DOHH2 (cell line): ENCODE results near the gene ZNF79.

Source experiments
- H3F3A ChIP-seq: fragments of 200-600 bp; sonication (generic), shearing (Covaris generic); 2 replicates; pipeline ENCODE4 v1.6.0; 2016; ENCODE audit warnings: antibody characterized with exemption, mild to moderate bottlenecking; ENCODE audit not compliant: control insufficient read depth, insufficient read depth
- H3K27ac ChIP-seq: fragments of 200-600 bp; sonication (generic); 2 replicates; pipeline ENCODE4 v1.5.1; 2014; ENCODE audit warnings: low read depth, mild to moderate bottlenecking, low read length, moderate library complexity
- H3K27me3 ChIP-seq: fragments of 200-600 bp; sonication (generic); 2 replicates; pipeline ENCODE4 v1.6.1; 2014; ENCODE audit warnings: mild to moderate bottlenecking, low read length, mixed read lengths; ENCODE audit not compliant: control insufficient read depth
- H3K36me3 ChIP-seq: fragments of 200-600 bp; sonication (generic); 2 replicates; pipeline ENCODE4 v1.6.1; 2014; ENCODE audit warnings: mild to moderate bottlenecking, low read length, moderate library complexity, mixed read lengths; ENCODE audit not compliant: control insufficient read depth
- H3K4me1 ChIP-seq: fragments of 200-600 bp; sonication (generic); 2 replicates; pipeline ENCODE4 v1.6.1; 2014; ENCODE audit warnings: mild to moderate bottlenecking, low read length, mixed read lengths; ENCODE audit not compliant: control insufficient read depth
- H3K4me2 ChIP-seq: fragments of 200-600 bp; sonication (generic); 2 replicates; pipeline ENCODE4 v1.6.0; 2014; ENCODE audit warnings: mild to moderate bottlenecking, low read length, moderate library complexity
- H3K4me3 ChIP-seq: fragments of 200-600 bp; sonication (generic); 2 replicates; pipeline ENCODE4 v1.5.1; 2014; ENCODE audit warnings: mild to moderate bottlenecking, low read length, mixed read lengths
- H3K79me2 ChIP-seq: fragments of 200-600 bp; sonication (generic); 2 replicates; pipeline ENCODE4 v1.6.1; 2014; ENCODE audit warnings: mild to moderate bottlenecking, low read length, mixed read lengths; ENCODE audit not compliant: control insufficient read depth
- H3K9me2 ChIP-seq: fragments of 200-600 bp; sonication (generic); replicated peaks from 2 replicates; pipeline ENCODE4 v1.6.1; 2014; ENCODE audit warnings: mild to moderate bottlenecking, low read length, mixed read lengths; ENCODE audit not compliant: control insufficient read depth
- H3K9me3 ChIP-seq: fragments of 200-600 bp; sonication (generic); 2 replicates; pipeline ENCODE4 v1.6.1; 2014; ENCODE audit warnings: antibody characterized with exemption, low read length, mixed read lengths; ENCODE audit not compliant: control insufficient read depth, insufficient read depth
- H4K20me1 ChIP-seq: fragments of 200-600 bp; sonication (generic); 2 replicates; pipeline ENCODE4 v1.6.0; 2014; ENCODE audit warnings: low read depth, mild to moderate bottlenecking, antibody characterized with exemption, low read length, moderate library complexity; ENCODE audit not compliant: control insufficient read depth, insufficient read depth
- CTCF ChIP-seq: fragments of 200-600 bp; sonication (generic); IDR thresholded peaks from one replicate; pipeline ENCODE4 v1.5.1; 2014; ENCODE audit warnings: antibody characterized with exemption, mild to moderate bottlenecking, low read depth, low read length; ENCODE audit not compliant: poor library complexity, severe bottlenecking
- EZH2phosphoT487 ChIP-seq: fragments of 200-600 bp; sonication (generic); IDR thresholded peaks from 2 replicates; pipeline ENCODE4 v1.6.1; 2017; ENCODE audit warnings: borderline replicate concordance, mild to moderate bottlenecking, antibody characterized with exemption, low read length, moderate library complexity, mixed read lengths

ZNF79 gene

DNA sequence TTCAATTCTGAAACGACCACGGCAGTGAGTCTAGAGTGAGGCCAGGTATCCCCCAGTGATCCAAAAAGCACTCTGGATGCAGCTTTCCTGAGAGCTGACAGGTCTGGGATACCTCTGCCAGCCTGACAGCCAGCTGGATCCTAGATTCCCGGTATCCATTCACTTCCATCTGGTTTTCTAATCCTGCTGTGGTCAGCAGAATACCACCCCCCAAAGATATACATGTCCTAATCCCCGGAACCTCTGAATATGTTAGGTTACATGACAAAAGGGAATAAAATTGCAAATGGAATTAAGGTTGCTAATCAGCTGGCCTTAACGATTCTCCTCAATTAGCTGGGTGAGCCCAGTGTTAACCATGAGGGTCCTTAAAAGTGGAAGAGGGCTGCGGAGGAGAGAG lies 1.4 kb upstream of the ZNF79 start:
- no peak for TF ChIP-seq EZH2phosphoT487
- TF ChIP-seq CTCF = no peak
- Histone ChIP-seq H3K27ac (no peak overlapping the region), H4K20me1 (0 out of 2 replicates have a peak, but pooled peaks cover 4% of the 10 kb centered on the region), H3K4me3 (peak overlapping the region; percentile 97), H3K27me3 (no peaks in the 10 kb centered on the region), H3K9me3 (no peaks in the 10 kb centered on the region), H3K9me2 (no peaks in the 10 kb centered on the region), H3K4me1 (peaks cover 26% of the 10 kb centered on the region), H3K4me2 (peak overlapping the region; percentile 99), H3F3A (no peaks in the 10 kb centered on the region), H3K36me3 (peaks cover 4% of the 10 kb centered on the region), H3K79me2 (peaks cover 53% of the 10 kb centered on the region)

- Histone ChIP-seq H3F3A (no peaks in the 10 kb centered on the region), H3K4me1 (peaks cover 26% of the 10 kb centered on the region), H3K4me2 (peak overlapping the region; percentile 99), H3K4me3 (peak overlapping the region; percentile 97), H3K79me2 (peaks cover 61% of the 10 kb centered on the region), H3K27me3 (no peaks in the 10 kb centered on the region), H3K27ac (peak overlapping the region; percentile 52), H4K20me1 (0 out of 2 replicates have a peak, but pooled peaks cover 4% of the 10 kb centered on the region), H3K36me3 (peaks cover 7% of the 10 kb centered on the region), H3K9me2 (no peaks in the 10 kb centered on the region), H3K9me3 (no peaks in the 10 kb centered on the region)
- TF ChIP-seq EZH2phosphoT487 = no peak
- no peak for TF ChIP-seq CTCF
Observed at GRCh38 chr9:127423476-127423933, 677 bp upstream of the ZNF79 start.

DNA sequence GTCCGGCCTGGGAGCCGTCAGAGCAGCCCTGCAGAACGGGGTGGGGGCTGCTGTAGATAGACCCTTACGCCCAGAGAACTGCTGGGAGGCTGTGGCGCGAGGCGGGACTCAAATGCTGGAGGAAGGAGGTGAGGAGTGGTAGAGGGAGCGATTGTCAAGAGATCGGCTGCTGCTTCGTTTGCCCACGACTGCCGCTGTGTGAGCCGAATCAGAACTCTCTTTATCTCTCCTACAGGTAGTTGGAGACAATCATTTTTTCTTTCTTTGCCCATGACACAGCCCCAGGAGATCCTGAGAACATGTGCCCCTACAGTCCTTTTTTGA lies 456 bp downstream of the ZNF79 start:
- Histone ChIP-seq H3K4me2 (peak overlapping the region; percentile 99), H4K20me1 (0 out of 2 replicates have a peak, but pooled peaks cover 4% of the 10 kb centered on the region), H3K27ac (no peak overlapping the region), H3K79me2 (peaks cover 61% of the 10 kb centered on the region), H3F3A (no peaks in the 10 kb centered on the region), H3K27me3 (no peaks in the 10 kb centered on the region), H3K9me3 (no peaks in the 10 kb centered on the region), H3K9me2 (no peaks in the 10 kb centered on the region), H3K4me1 (peaks cover 26% of the 10 kb centered on the region), H3K4me3 (peak overlapping the region; percentile 97), H3K36me3 (peaks cover 14% of the 10 kb centered on the region)
- TF ChIP-seq CTCF (peak; percentile 11), EZH2phosphoT487 (no peak)

GRCh38 chr9:127426756-127427155 lies 2.6 kb downstream of the ZNF79 start:
- no peak overlapping the region for H3K27ac ChIP-seq
- H4K20me1 ChIP-seq = 0 out of 2 replicates have a peak, but pooled peaks cover 4% of the 10 kb centered on the region
- peaks cover 26% of the 10 kb centered on the region for H3K4me1 ChIP-seq
- TF ChIP-seq EZH2phosphoT487 = no peak
- TF ChIP-seq CTCF = no peak
- H3K4me2 ChIP-seq = no peak overlapping the region
- H3K9me2 ChIP-seq = no peaks in the 10 kb centered on the region
- peaks cover 64% of the 10 kb centered on the region for H3K79me2 ChIP-seq
- H3K27me3 ChIP-seq = no peaks in the 10 kb centered on the region
- 0 out of 2 replicates have a peak, but pooled peaks cover 3% of the 10 kb centered on the region for H3F3A ChIP-seq
- peaks cover 31% of the 10 kb centered on the region for H3K36me3 ChIP-seq
- no peaks in the 10 kb centered on the region for H3K9me3 ChIP-seq
- H3K4me3 ChIP-seq = no peak overlapping the region
